Measurements from ENCODE around the gene MED13.

MED13 gene

DNA sequence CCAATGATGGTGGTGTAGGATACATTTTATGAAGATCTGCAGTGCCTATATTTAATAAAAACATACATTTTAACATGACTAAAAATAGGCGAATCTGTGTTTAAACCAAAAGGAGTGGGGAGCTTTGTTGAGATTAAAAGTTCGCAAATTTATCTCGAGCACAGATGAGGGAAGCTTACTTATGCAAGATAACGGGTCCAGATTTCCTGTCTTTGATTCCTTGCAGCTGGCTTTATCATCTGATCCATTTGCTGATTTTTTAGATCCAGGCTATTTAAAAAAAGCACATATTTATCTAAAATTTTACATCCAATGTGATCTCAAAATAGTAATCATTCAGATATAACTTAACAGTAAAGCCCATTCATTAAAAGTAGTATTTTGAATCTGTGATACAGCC, 80.3 kb downstream of the MED13 start:
- no peaks in the 10 kb centered on the region for H3K4me1 ChIP-seq (ENCODE audit: insufficient read depth, low read length)
- H3K36me3 ChIP-seq (ENCODE audit: insufficient read depth, low read depth, low read length): peaks cover 92% of the 10 kb centered on the region
- H3K27ac ChIP-seq (ENCODE audit: low read length): no peak overlapping the region
- H3K4me3 ChIP-seq (ENCODE audit: low read length): no peak overlapping the region
- H3K9ac ChIP-seq (ENCODE audit: low read depth, low read length): no peak overlapping the region
- H3K27me3 ChIP-seq (ENCODE audit: insufficient read depth, low read length): no peaks in the 10 kb centered on the region
- H3K9me3 ChIP-seq (ENCODE audit: insufficient read depth, low read depth, low read length): no peaks in the 10 kb centered on the region

DNA sequence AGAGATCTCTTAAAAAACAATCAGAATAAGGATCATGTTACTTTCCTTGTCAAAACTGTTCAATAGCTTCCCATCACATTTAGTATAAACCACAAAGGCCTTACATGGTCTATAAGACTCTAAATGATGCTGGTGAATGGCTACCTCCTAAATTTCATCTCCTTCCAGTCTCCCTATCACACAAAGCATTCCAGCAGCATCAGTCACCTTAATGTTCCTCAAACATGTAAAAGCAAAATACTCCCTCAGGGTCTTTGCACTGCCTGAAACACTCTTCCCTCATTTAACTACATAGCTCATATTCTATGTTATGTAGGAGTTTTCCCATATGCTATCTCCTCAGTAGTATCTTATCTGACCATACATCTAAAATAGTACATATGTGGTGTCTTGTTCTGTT, 83.8 kb downstream of the MED13 start:
- Histone ChIP-seq H3K36me3 (ENCODE audit: insufficient read depth, low read depth, low read length) (peaks cover 92% of the 10 kb centered on the region), H3K4me3 (ENCODE audit: low read length) (no peak overlapping the region), H3K9ac (ENCODE audit: low read depth, low read length) (no peak overlapping the region), H3K27me3 (ENCODE audit: insufficient read depth, low read length) (no peaks in the 10 kb centered on the region), H3K9me3 (ENCODE audit: insufficient read depth, low read depth, low read length) (no peaks in the 10 kb centered on the region), H3K27ac (ENCODE audit: low read length) (no peak overlapping the region), H3K4me1 (ENCODE audit: insufficient read depth, low read length) (no peaks in the 10 kb centered on the region)

- no peaks in the 10 kb centered on the region for H3K27me3 ChIP-seq (ENCODE audit: insufficient read depth, low read length)
- H3K27ac ChIP-seq (ENCODE audit: low read length): no peak overlapping the region
- no peaks in the 10 kb centered on the region for H3K4me1 ChIP-seq (ENCODE audit: insufficient read depth, low read length)
- H3K9me3 ChIP-seq (ENCODE audit: insufficient read depth, low read depth, low read length): no peaks in the 10 kb centered on the region
- H3K36me3 ChIP-seq (ENCODE audit: insufficient read depth, low read depth, low read length): peaks cover 89% of the 10 kb centered on the region
- H3K4me3 ChIP-seq (ENCODE audit: low read length): no peak overlapping the region
- H3K9ac ChIP-seq (ENCODE audit: low read depth, low read length): no peak overlapping the region
These were observed 84.5 kb downstream of the MED13 start for GRCh38 chr17:61980535-61980934.

GRCh38 chr17:61974115-61974514, 91.0 kb downstream of the MED13 start:
- Histone ChIP-seq H3K27me3 (ENCODE audit: insufficient read depth, low read length) (no peaks in the 10 kb centered on the region), H3K36me3 (ENCODE audit: insufficient read depth, low read depth, low read length) (peaks cover 69% of the 10 kb centered on the region), H3K9ac (ENCODE audit: low read depth, low read length) (no peak overlapping the region), H3K27ac (ENCODE audit: low read length) (no peak overlapping the region), H3K4me1 (ENCODE audit: insufficient read depth, low read length) (peaks cover 9% of the 10 kb centered on the region; the same call in 1 of the 2 replicates), H3K4me3 (ENCODE audit: low read length) (no peak overlapping the region), H3K9me3 (ENCODE audit: insufficient read depth, low read depth, low read length) (no peaks in the 10 kb centered on the region)

DNA sequence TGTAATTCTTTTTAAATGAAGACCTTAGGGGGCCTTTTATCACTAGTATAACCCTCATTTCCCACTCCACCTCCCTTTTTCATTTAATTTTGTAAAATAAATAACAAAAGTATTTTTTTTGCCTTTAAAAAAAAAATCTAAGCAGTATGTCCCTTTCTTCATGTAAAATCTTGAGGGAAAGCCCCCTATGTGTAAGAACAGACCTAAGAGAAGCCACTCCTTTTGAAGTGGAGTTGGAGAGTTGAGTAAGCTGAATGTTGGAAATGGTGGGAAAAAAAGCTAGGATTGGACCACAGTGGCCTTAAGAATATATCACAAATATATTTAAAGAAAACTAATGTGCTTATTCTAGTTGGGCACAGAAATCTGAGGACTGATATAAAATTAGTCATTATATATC, 92.8 kb downstream of the MED13 start:
- H3K9me3 ChIP-seq (ENCODE audit: insufficient read depth, low read depth, low read length): no peaks in the 10 kb centered on the region
- no peak overlapping the region for H3K27ac ChIP-seq (ENCODE audit: low read length)
- no peaks in the 10 kb centered on the region for H3K27me3 ChIP-seq (ENCODE audit: insufficient read depth, low read length)
- H3K4me1 ChIP-seq (ENCODE audit: insufficient read depth, low read length): peaks cover 9% of the 10 kb centered on the region; the same call in 1 of the 2 replicates
- peaks cover 71% of the 10 kb centered on the region for H3K36me3 ChIP-seq (ENCODE audit: insufficient read depth, low read depth, low read length)
- H3K4me3 ChIP-seq (ENCODE audit: low read length): no peak overlapping the region
- no peak overlapping the region for H3K9ac ChIP-seq (ENCODE audit: low read depth, low read length)

DNA sequence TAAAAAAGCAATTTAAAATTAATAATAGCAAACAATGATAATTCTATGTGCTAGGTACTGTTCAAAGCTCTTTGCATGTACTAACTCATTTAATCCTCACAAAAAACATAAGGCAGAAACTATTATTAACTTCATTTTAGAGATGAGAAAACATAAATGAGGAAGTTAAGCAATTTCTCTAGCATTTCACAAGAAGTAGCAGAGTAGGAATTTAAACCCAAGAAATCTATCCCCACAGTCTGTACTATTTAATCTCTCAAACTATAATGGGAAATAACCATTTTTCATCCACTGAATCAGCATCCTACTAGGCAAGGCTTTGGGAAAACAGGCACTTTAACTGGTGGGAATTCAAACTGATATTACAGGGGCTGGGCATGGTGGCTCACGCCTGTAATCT, 95.0 kb downstream of the MED13 start:
- no peaks in the 10 kb centered on the region for H3K9me3 ChIP-seq (ENCODE audit: insufficient read depth, low read depth, low read length)
- no peak overlapping the region for H3K27ac ChIP-seq (ENCODE audit: low read length)
- H3K9ac ChIP-seq (ENCODE audit: low read depth, low read length): no peak overlapping the region
- H3K4me1 ChIP-seq (ENCODE audit: insufficient read depth, low read length): peaks cover 9% of the 10 kb centered on the region; the same call in 1 of the 2 replicates
- H3K36me3 ChIP-seq (ENCODE audit: insufficient read depth, low read depth, low read length): peaks cover 81% of the 10 kb centered on the region
- no peaks in the 10 kb centered on the region for H3K27me3 ChIP-seq (ENCODE audit: insufficient read depth, low read length)
- H3K4me3 ChIP-seq (ENCODE audit: low read length): no peak overlapping the region

DNA sequence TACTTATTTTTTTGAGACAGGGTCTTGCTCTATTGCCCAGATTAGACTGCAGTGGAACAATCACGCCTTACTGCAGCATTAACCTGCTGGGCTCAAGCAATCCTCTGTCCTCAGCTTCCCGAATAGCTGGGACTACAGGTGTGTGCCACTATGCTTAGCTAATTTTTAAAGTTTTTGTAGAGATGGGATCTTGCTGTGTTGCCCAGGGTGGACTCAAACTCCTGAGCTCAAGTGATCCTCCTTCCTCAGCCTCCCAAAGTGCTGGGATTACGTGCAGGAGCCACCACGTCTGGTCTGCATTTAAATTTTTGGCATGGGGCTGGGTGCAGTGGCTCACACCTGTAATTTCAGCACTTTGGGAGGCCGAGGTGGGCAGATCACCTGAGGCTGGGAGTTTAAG, 96.3 kb downstream of the MED13 start:
- Histone ChIP-seq H3K36me3 (ENCODE audit: insufficient read depth, low read depth, low read length) (peaks cover 85% of the 10 kb centered on the region), H3K27ac (ENCODE audit: low read length) (no peak overlapping the region), H3K27me3 (ENCODE audit: insufficient read depth, low read length) (no peaks in the 10 kb centered on the region), H3K4me3 (ENCODE audit: low read length) (no peak overlapping the region), H3K9me3 (ENCODE audit: insufficient read depth, low read depth, low read length) (no peaks in the 10 kb centered on the region), H3K9ac (ENCODE audit: low read depth, low read length) (no peak overlapping the region), H3K4me1 (ENCODE audit: insufficient read depth, low read length) (peaks cover 9% of the 10 kb centered on the region; the same call in 1 of the 2 replicates)

GRCh38 chr17:61967729-61968128, 97.3 kb downstream of the MED13 start:
- Histone ChIP-seq H3K27me3 (ENCODE audit: insufficient read depth, low read length) (no peaks in the 10 kb centered on the region), H3K4me1 (ENCODE audit: insufficient read depth, low read length) (peaks cover 5% of the 10 kb centered on the region; the same call in 1 of the 2 replicates), H3K9me3 (ENCODE audit: insufficient read depth, low read depth, low read length) (no peaks in the 10 kb centered on the region), H3K27ac (ENCODE audit: low read length) (no peak overlapping the region), H3K9ac (ENCODE audit: low read depth, low read length) (no peak overlapping the region), H3K36me3 (ENCODE audit: insufficient read depth, low read depth, low read length) (peaks cover 91% of the 10 kb centered on the region), H3K4me3 (ENCODE audit: low read length) (no peak overlapping the region)

GRCh38 chr17:61966191-61966590, 98.9 kb downstream of the MED13 start:
- H3K9me3 ChIP-seq (ENCODE audit: insufficient read depth, low read depth, low read length): no peaks in the 10 kb centered on the region
- H3K27me3 ChIP-seq (ENCODE audit: insufficient read depth, low read length): no peaks in the 10 kb centered on the region
- no peak overlapping the region for H3K27ac ChIP-seq (ENCODE audit: low read length)
- H3K36me3 ChIP-seq (ENCODE audit: insufficient read depth, low read depth, low read length): peaks cover 98% of the 10 kb centered on the region
- no peaks in the 10 kb centered on the region for H3K4me1 ChIP-seq (ENCODE audit: insufficient read depth, low read length)
- H3K9ac ChIP-seq (ENCODE audit: low read depth, low read length): no peak overlapping the region
- no peak overlapping the region for H3K4me3 ChIP-seq (ENCODE audit: low read length)

GRCh38 chr17:61955619-61956018, 109.5 kb downstream of the MED13 start:
- no peaks in the 10 kb centered on the region for H3K4me1 ChIP-seq (ENCODE audit: insufficient read depth, low read length)
- no peaks in the 10 kb centered on the region for H3K9me3 ChIP-seq (ENCODE audit: insufficient read depth, low read depth, low read length)
- no peak overlapping the region for H3K9ac ChIP-seq (ENCODE audit: low read depth, low read length)
- no peak overlapping the region for H3K4me3 ChIP-seq (ENCODE audit: low read length)
- no peak overlapping the region for H3K27ac ChIP-seq (ENCODE audit: low read length)
- no peaks in the 10 kb centered on the region for H3K27me3 ChIP-seq (ENCODE audit: insufficient read depth, low read length)
- peaks cover 82% of the 10 kb centered on the region for H3K36me3 ChIP-seq (ENCODE audit: insufficient read depth, low read depth, low read length)

DNA sequence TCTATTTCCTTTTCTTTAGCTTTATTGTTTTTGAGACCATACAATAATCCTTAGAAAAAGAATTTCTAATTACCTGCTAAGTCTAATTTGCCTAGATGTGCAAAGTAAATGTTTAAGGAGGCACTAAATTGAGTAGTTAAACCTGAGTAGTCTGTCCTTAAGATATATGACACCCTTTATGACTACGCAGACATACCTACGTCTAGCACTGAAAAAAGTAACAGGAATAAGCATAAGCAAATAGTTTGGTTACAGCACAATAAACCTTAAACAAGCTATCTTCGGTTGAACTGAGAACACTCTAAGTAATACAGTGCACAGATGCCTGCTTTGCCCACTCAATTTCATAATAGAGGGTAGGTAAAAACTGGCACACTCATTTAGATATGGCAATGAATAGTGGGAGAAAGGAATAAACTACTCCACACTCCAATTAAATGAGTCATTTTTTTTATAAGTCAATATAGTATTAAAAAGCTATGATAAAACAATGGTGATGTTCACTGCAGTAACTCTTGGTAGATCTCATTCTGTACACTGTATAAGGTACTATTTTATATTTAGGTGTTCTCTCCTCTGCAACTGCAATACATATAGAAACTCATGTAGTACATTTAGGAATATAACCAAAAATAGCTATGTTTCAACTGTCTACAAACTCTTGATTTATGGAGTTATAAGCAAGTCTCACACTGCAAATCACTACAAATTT, 117.6 kb downstream of the MED13 start:
- H3K4me1 ChIP-seq (ENCODE audit: insufficient read depth, low read length): no peaks in the 10 kb centered on the region
- no peaks in the 10 kb centered on the region for H3K9me3 ChIP-seq (ENCODE audit: insufficient read depth, low read depth, low read length)
- no peak overlapping the region for H3K4me3 ChIP-seq (ENCODE audit: low read length)
- no peaks in the 10 kb centered on the region for H3K27me3 ChIP-seq (ENCODE audit: insufficient read depth, low read length)
- H3K27ac ChIP-seq (ENCODE audit: low read length): no peak overlapping the region
- peaks cover 95% of the 10 kb centered on the region for H3K36me3 ChIP-seq (ENCODE audit: insufficient read depth, low read depth, low read length)
- H3K9ac ChIP-seq (ENCODE audit: low read depth, low read length): no peak overlapping the region

DNA sequence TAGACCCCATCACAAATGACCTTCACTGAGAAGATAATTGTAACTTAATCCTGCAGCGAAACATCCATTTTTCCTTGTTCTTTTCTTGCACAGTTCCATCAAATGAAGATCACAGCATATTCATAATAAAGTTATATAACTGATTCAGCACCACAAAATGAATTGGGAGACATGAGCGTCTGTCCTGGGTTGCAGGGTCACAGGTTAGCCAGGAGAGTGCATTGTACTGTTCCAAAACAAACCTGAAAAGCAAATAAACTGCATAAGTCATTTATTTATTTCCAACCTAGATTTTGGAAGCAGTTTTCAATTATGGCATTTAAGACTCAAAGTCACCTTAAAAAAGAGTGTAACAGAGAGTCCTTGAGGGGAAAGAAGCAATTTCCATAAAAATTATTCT, 118.7 kb downstream of the MED13 start:
- Histone ChIP-seq H3K27me3 (ENCODE audit: insufficient read depth, low read length) (no peaks in the 10 kb centered on the region), H3K36me3 (ENCODE audit: insufficient read depth, low read depth, low read length) (peaks cover 83% of the 10 kb centered on the region), H3K9ac (ENCODE audit: low read depth, low read length) (no peak overlapping the region), H3K4me3 (ENCODE audit: low read length) (no peak overlapping the region), H3K27ac (ENCODE audit: low read length) (no peak overlapping the region), H3K4me1 (ENCODE audit: insufficient read depth, low read length) (no peaks in the 10 kb centered on the region), H3K9me3 (ENCODE audit: insufficient read depth, low read depth, low read length) (no peaks in the 10 kb centered on the region)

Measured in iPS-20b (cell line).